ENCODE measurements around the gene COCH. TPM values are rescaled to one million over a fixed set of nuclear protein-coding genes. Genes with fewer than 3 reads are reported as not detected.

Gene COCH
- total RNA-seq, 2 experiments from 2014 or later = not detected

DNA sequence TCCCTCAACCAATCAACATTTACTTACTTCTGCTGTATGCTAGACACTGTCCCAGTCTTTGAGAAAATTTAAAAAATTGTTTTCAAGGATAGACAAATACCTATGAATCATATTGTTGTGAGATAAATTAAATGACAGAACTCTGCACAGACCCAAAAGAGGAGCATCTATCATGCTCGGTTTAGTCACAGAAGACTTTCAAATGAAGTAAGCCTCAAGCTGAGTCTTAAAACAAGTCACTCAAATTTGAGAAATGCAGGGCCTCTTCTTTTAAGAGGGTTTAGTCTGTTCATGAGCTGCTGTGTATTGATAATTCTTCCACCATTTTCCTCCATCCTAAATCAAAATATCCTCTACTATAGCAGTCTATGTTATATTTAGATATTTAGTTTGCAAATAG, 24.4 kb upstream of the COCH start:
- H3K9me3 Mint-ChIP-seq = no peaks in the 10 kb centered on the region
- intact Hi-C loops (cut with DNase I, micrococcal nuclease) = no loop called here

DNA sequence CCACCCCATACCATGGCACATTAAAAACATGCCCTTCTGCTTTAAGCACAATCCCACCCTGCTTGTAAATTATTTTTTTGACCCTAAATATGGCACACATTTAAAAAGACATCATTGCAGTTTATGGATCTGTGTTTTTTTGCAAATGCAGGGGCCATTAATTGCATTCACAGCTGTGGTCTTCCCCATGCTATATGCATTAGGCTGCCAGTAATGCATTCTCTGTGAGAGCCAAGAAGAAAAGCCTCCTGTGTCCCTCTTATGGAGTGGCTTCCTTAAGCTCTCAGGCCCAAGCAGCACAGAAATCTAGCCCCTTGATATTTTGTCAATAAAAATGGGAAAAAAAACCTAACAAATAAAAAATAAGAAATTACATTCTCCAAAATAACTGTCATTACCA, 20.4 kb upstream of the COCH start:
- no peaks in the 10 kb centered on the region for H3K36me3 Mint-ChIP-seq (ENCODE audit: low read depth)
- no peaks in the 10 kb centered on the region for H3K9me3 ChIP-seq (ENCODE audit: control insufficient read depth in 1 of 2, insufficient read depth in 1 of 2, low read length in 2 of 2)
- no peak overlapping the region for H3K4me3 ChIP-seq (ENCODE audit: low read length)
- intact Hi-C loops (cut with DNase I, micrococcal nuclease) = no loop called here
- H3K4me1 ChIP-seq (ENCODE audit: insufficient read depth, low read length) = no peaks in the 10 kb centered on the region
- ChIA-PET POLR2A (no interaction called here), CTCF (no interaction called here)
- no peak overlapping the region for H3K4me3 Mint-ChIP-seq
- no peaks in the 10 kb centered on the region for H3K9me3 Mint-ChIP-seq
- peaks cover 55% of the 10 kb centered on the region for H3K27me3 Mint-ChIP-seq
- H3K4me1 Mint-ChIP-seq (ENCODE audit: low read depth) = no peaks in the 10 kb centered on the region
- DNase-seq (no peak), ATAC-seq (ENCODE audit: poor library complexity) (no peak)
- no peaks in the 10 kb centered on the region for H3K36me3 ChIP-seq (ENCODE audit: insufficient read depth, low read length)
- H3K27ac ChIP-seq (ENCODE audit: low read depth in 1 of 2, low read length in 2 of 2) = no peak overlapping the region
- TF ChIP-seq CTCF (IDR thresholded peaks at IDR 0.05) = no peak
- H3K27ac Mint-ChIP-seq = no peak overlapping the region
- H3K27me3 ChIP-seq (ENCODE audit: control insufficient read depth in 1 of 2, insufficient read depth in 2 of 2, low read length in 2 of 2) = peaks cover 0 to 5% of the 10 kb centered on the region in 2 experiments

More for the DNA sequence above, 24.4 kb upstream of the COCH start:
- Mint-ChIP-seq H3K27me3 (peaks cover 54% of the 10 kb centered on the region), H3K4me3 (no peak overlapping the region), H3K4me1 (ENCODE audit: low read depth) (no peaks in the 10 kb centered on the region), H3K27ac (no peak overlapping the region), H3K36me3 (ENCODE audit: low read depth) (no peaks in the 10 kb centered on the region)
- DNase-seq (no peak), ATAC-seq (ENCODE audit: poor library complexity) (no peak)
- no peak overlapping the region for H3K27ac ChIP-seq (ENCODE audit: low read depth in 1 of 2, low read length in 2 of 2)
- H3K4me3 ChIP-seq (ENCODE audit: low read length) = no peak overlapping the region
- H3K36me3 ChIP-seq (ENCODE audit: insufficient read depth, low read length) = no peaks in the 10 kb centered on the region
- no peaks in the 10 kb centered on the region for H3K9me3 ChIP-seq (ENCODE audit: control insufficient read depth in 1 of 2, insufficient read depth in 1 of 2, low read length in 2 of 2)
- H3K4me1 ChIP-seq (ENCODE audit: insufficient read depth, low read length) = no peaks in the 10 kb centered on the region
- POLR2A ChIA-PET = no interaction called here
- CTCF ChIA-PET = no interaction called here
- peaks cover 0 to 9% of the 10 kb centered on the region in 2 experiments for H3K27me3 ChIP-seq (ENCODE audit: control insufficient read depth in 1 of 2, insufficient read depth in 2 of 2, low read length in 2 of 2)
- TF ChIP-seq CTCF (IDR thresholded peaks at IDR 0.05) = no peak

- Histone ChIP-seq H3K36me3 (ENCODE audit: insufficient read depth, low read length) (no peaks in the 10 kb centered on the region), H3K27me3 (ENCODE audit: control insufficient read depth in 1 of 2, insufficient read depth in 2 of 2, low read length in 2 of 2) (no peaks in the 10 kb centered on the region), H3K27ac (ENCODE audit: low read depth in 1 of 2, low read length in 2 of 2) (no peak overlapping the region), H3K4me3 (ENCODE audit: low read length) (no peak overlapping the region), H3K9me3 (ENCODE audit: control insufficient read depth in 1 of 2, insufficient read depth in 1 of 2, low read length in 2 of 2) (no peaks in the 10 kb centered on the region), H3K4me1 (ENCODE audit: insufficient read depth, low read length) (no peaks in the 10 kb centered on the region)
- H3K27me3 Mint-ChIP-seq = peaks cover 54% of the 10 kb centered on the region
- ChIA-PET CTCF (no interaction called here), POLR2A (interaction anchor here (0.6 kb wide), 1 partner anchor 444 kb away, joined by 3 read pairs; no protein-coding TSS in a partner anchor)
- ATAC-seq (ENCODE audit: poor library complexity) = no peak
- no peak for DNase-seq
- H3K9me3 Mint-ChIP-seq = no peaks in the 10 kb centered on the region
- TF ChIP-seq CTCF (IDR thresholded peaks at IDR 0.05) = no peak
- no peaks in the 10 kb centered on the region for H3K4me1 Mint-ChIP-seq (ENCODE audit: low read depth)
- H3K27ac Mint-ChIP-seq = no peak overlapping the region
- H3K4me3 Mint-ChIP-seq = no peak overlapping the region
- intact Hi-C loops (cut with DNase I, micrococcal nuclease) = no loop called here
- no peaks in the 10 kb centered on the region for H3K36me3 Mint-ChIP-seq (ENCODE audit: low read depth)
These were observed 19.9 kb upstream of the COCH start for GRCh38 chr14:30854492-30854891.
